ENCODE data around the gene SNAI3. TPM values are rescaled to one million over a fixed set of nuclear protein-coding genes. Genes with fewer than 3 reads are reported as not detected.

SNAI3 gene
- total and polyA plus RNA-seq, 9 of the 15 experiments (the other 6 are each of a cell fraction or from before 2014, with no cell fraction given): 0.04 to 4.1 (median 0.80) TPM; not detected in 1

DNA sequence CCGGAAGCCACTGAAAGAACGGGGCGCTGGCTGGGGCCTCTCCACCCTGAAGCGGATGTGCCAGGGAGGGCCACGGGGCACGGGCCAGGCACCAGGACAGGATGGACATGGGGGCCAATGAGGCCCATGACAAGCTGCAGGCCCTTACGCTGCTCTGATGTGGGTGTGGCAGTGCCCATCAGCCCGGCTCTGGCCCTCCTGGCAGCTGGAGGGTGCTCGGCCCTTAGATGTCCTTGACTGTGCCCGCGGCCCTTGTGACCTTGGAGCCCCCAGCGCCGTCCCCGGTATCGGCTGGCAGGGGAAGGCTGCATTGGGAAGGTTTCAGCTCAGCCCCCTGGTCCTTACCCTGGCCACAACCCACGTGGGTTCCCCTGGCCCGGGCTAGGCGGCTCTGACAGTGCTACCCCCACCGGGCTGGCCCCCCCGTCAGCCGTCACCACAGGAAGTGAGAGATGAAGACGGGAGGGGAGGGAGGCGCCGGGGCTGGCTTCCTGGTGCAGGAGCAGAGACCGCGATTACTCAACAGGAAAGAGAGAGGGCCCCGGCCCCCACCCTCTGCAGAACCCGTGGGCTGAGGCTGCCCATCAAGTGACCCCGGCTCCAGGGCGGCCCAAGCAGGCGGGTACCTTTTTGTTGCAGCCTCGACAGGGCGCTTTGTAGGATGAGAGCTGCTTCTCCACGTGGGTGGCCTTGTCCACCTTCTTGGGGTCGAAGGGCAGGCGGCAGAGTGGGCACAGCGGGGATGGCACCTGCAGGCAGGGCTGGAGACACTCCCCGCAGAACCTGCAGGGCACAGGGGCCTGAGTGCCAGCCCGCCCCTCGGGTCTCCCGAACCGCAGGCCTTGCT is 14.6 kb upstream of the SNAI3 start (continued):
- TF ChIP-seq, protein P1, sequence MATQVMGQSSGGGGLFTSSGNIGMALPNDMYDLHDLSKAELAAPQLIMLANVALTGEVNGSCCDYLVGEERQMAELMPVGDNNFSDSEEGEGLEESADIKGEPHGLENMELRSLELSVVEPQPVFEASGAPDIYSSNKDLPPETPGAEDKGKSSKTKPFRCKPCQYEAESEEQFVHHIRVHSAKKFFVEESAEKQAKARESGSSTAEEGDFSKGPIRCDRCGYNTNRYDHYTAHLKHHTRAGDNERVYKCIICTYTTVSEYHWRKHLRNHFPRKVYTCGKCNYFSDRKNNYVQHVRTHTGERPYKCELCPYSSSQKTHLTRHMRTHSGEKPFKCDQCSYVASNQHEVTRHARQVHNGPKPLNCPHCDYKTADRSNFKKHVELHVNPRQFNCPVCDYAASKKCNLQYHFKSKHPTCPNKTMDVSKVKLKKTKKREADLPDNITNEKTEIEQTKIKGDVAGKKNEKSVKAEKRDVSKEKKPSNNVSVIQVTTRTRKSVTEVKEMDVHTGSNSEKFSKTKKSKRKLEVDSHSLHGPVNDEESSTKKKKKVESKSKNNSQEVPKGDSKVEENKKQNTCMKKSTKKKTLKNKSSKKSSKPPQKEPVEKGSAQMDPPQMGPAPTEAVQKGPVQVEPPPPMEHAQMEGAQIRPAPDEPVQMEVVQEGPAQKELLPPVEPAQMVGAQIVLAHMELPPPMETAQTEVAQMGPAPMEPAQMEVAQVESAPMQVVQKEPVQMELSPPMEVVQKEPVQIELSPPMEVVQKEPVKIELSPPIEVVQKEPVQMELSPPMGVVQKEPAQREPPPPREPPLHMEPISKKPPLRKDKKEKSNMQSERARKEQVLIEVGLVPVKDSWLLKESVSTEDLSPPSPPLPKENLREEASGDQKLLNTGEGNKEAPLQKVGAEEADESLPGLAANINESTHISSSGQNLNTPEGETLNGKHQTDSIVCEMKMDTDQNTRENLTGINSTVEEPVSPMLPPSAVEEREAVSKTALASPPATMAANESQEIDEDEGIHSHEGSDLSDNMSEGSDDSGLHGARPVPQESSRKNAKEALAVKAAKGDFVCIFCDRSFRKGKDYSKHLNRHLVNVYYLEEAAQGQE (IDR thresholded peaks at IDR 0.05; ENCODE audit: borderline replicate concordance): 0 out of 2 replicates have a peak, but pooled peaks have one; percentile 15
- TF ChIP-seq, protein P1 (CRISPR knock-in tag; IDR thresholded peaks at IDR 0.05; ENCODE audit: low read depth): no peak
- TF ChIP-seq HLTF (IDR thresholded peaks at IDR 0.05) (no peak), GABPB1 (CRISPR knock-in tag; IDR thresholded peaks at IDR 0.05) (peak; percentile 86), BHLHE40 (IDR thresholded peaks at IDR 0.05; ENCODE audit: low read length) (no peak), THRAP3 (IDR thresholded peaks at IDR 0.05; ENCODE audit: borderline replicate concordance) (no peak), ZNF436 (CRISPR knock-in tag; IDR thresholded peaks at IDR 0.05) (no peak), CREM (IDR thresholded peaks at IDR 0.05; ENCODE audit: low read depth) (peak; percentile 82), SMARCC2 (IDR thresholded peaks at IDR 0.05; ENCODE audit: low read depth) (no peak), NR3C1 (CRISPR knock-in tag; IDR thresholded peaks at IDR 0.05) (no peak), ELF4 (CRISPR knock-in tag; IDR thresholded peaks at IDR 0.05) (no peak), HNRNPL (IDR thresholded peaks at IDR 0.05; ENCODE audit: low read depth, low read length) (peak; percentile 15; the same call in 1 of the 2 replicates), HNRNPK (IDR thresholded peaks at IDR 0.05; ENCODE audit: low read depth, low read length, poor library complexity, severe bottlenecking) (no peak), ARHGAP35 (IDR thresholded peaks at IDR 0.05; ENCODE audit: partially characterized antibody) (no peak), FIP1L1 (IDR thresholded peaks at IDR 0.05; ENCODE audit: low read depth, low read length, poor library complexity, severe bottlenecking) (peak; percentile 80), ETS2 (tag; IDR thresholded peaks at IDR 0.05; ENCODE audit: borderline replicate concordance, poor library complexity, severe bottlenecking) (no peak)
- TF ChIP-seq, protein P2, sequence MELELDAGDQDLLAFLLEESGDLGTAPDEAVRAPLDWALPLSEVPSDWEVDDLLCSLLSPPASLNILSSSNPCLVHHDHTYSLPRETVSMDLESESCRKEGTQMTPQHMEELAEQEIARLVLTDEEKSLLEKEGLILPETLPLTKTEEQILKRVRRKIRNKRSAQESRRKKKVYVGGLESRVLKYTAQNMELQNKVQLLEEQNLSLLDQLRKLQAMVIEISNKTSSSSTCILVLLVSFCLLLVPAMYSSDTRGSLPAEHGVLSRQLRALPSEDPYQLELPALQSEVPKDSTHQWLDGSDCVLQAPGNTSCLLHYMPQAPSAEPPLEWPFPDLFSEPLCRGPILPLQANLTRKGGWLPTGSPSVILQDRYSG (tag; conservative IDR thresholded peaks at IDR 0.05; ENCODE audit: low read depth): no peak
- TF ChIP-seq, protein P3, sequence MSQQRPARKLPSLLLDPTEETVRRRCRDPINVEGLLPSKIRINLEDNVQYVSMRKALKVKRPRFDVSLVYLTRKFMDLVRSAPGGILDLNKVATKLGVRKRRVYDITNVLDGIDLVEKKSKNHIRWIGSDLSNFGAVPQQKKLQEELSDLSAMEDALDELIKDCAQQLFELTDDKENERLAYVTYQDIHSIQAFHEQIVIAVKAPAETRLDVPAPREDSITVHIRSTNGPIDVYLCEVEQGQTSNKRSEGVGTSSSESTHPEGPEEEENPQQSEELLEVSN (IDR thresholded peaks at IDR 0.05; ENCODE audit: borderline replicate concordance in 1 of 2, extremely low read depth in 1 of 2, insufficient read depth in 1 of 2, insufficient read length in 1 of 2, low read depth in 1 of 2, low read length in 1 of 2, poor library complexity in 1 of 2, severe bottlenecking in 1 of 2): peak in 1 of 2 experiments; percentile 42

Measured in K562 (cell line).